Sigmoid colon (tissue), 7 donors: ENCODE results near the gene DUSP23. TPM values are rescaled to one million over a fixed set of nuclear protein-coding genes. Genes with fewer than 3 reads are reported as not detected.

Source experiments
- DNase-seq: peaks from one replicate; pipeline ENCODE4 v3.0.0-alpha.2; 2019
- H3K27ac ChIP-seq, 4 donors: fragments of 200-600 bp; sonication (generic); one replicate each; pipeline ENCODE4 v1.5.1; 2016 to 2019; ENCODE audit warnings: mild to moderate bottlenecking in 1 of 4
- H3K27me3 ChIP-seq, 3 donors: fragments of 200-600 bp; sonication (generic); one replicate each; pipeline ENCODE4 v1.5.1; 2019; ENCODE audit warnings: mild to moderate bottlenecking in 1 of 3
- H3K36me3 ChIP-seq, 4 donors: fragments of 200-600 bp; sonication (generic); one replicate each; pipeline ENCODE4 v1.5.1; 2016 to 2019
- H3K4me1 ChIP-seq, 4 donors: fragments of 200-600 bp; sonication (generic); one replicate each; pipeline ENCODE4 v1.5.1; 2017 to 2019
- H3K4me3 ChIP-seq, 4 donors: fragments of 200-600 bp; sonication (generic); one replicate each; pipeline ENCODE4 v1.5.1; 2017 to 2019; ENCODE audit warnings: mild to moderate bottlenecking in 2 of 4, moderate library complexity in 1 of 4
- H3K9me3 ChIP-seq, 4 donors: fragments of 200-600 bp in 3 of 4; sonication (generic) in 3 of 4; one replicate each; pipeline versions ENCODE4 v1.5.1 to v1.6.1; 2013 to 2019
- CTCF ChIP-seq, 4 experiments: fragments of 450-650 bp in 3 of 4; fragments of 200-600 bp in 1 of 4; IDR thresholded peaks; one replicate each; pipeline ENCODE4 v1.5.1; 2016 to 2019; ENCODE audit warnings: antibody characterized with exemption in 4 of 4, mild to moderate bottlenecking in 3 of 4, moderate library complexity in 2 of 4
- EP300 ChIP-seq, 4 donors: sonication (generic); formaldehyde crosslinking; IDR thresholded peaks; one replicate each; pipeline ENCODE4 v1.6.1; 2017; ENCODE audit warnings: antibody characterized with exemption in 4 of 4
- POLR2A ChIP-seq, 2 donors: fragments of 450-650 bp; IDR thresholded peaks; one replicate each; pipeline ENCODE4 v1.6.1; 2016; ENCODE audit warnings: antibody characterized with exemption in 2 of 2, mild to moderate bottlenecking in 2 of 2, moderate library complexity in 2 of 2
- POLR2AphosphoS5 ChIP-seq, 4 donors: sonication (generic); formaldehyde crosslinking; IDR thresholded peaks; one replicate each; pipeline ENCODE4 v1.6.1; 2017; ENCODE audit warnings: antibody characterized with exemption in 4 of 4
- WGBS, 2 donors: extraction: QIAGEN DNeasy Blood & Tissue Kit; methylation state at CpG; one replicate each; pipeline ENCODE4 v1.1.7; 2013; 5-methylcytosine and 5-hydroxymethylcytosine counted together
- intact Hi-C: fragments of 100-400 bp; cut with DNase I; formaldehyde crosslinking; loops from one replicate; pipeline ENCODE4 v1.15.1; 2023
- polyA plus RNA-seq, 3 donors: library from polyadenylated mRNA; stranded (reverse); fragments of 200-250 nt; gene quantifications; one replicate each; pipeline ENCODE4 v1.2.3, GENCODE V29; 2013
- total RNA-seq, 4 donors: library from RNA; depleted of rRNA; stranded (reverse); fragments of >200 nt; gene quantifications; one replicate each; pipeline ENCODE4 v1.1.0, GENCODE V29; 2016
- donor health status: healthy with polysubstance abuse.
- donor health status: Bipolar disorder and iron deficiency.
- donor health status: healthy.

Gene DUSP23
- total and polyA plus RNA-seq, 7 donors = 40.4 to 88.7 (median 59.1) TPM

DNA sequence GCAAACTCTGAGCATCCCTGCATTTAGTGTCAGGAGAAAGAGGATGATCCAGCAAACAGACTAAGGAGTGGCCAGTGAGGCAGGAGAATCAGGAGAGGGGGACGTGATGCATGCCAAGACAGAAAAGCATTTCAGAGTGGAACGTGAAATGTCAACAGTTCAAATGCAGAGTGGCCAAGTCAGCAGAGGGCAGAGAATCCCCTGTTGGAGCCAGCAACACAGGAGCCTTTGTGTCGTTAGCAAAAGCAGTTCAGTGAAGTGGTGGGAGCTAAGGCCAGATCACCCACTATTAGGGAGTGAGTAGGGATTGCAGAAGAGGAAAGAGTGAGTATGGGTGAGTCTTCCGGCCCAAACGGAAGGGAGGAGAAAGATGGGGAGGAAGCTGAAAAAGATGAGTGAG is 14.8 kb downstream of the DUSP23 start:
- Histone ChIP-seq H3K36me3 (no peaks in the 10 kb centered on the region), H3K27me3 (peaks cover 0 to 27% (median 0%) of the 10 kb centered on the region in 3 donors), H3K9me3 (no peaks in the 10 kb centered on the region), H3K4me1 (no peaks in the 10 kb centered on the region), H3K27ac (no peak overlapping the region), H3K4me3 (no peak overlapping the region)
- intact Hi-C loops = no loop called here
- 62 to 70% methylated on average over 5 of the region's 5 CpGs for WGBS, 2 donors
- TF ChIP-seq EP300 (IDR thresholded peaks at IDR 0.05) (no peak), CTCF (IDR thresholded peaks at IDR 0.05) (no peak), POLR2AphosphoS5 (IDR thresholded peaks at IDR 0.05) (no peak), POLR2A (IDR thresholded peaks at IDR 0.05) (no peak)
- DNase-seq = no peak

GRCh38 chr1:159798893-159799292 is 18.1 kb downstream of the DUSP23 start:
- no peaks in the 10 kb centered on the region for H3K4me1 ChIP-seq
- WGBS, 2 donors = 1 to 3% methylated on average over 2 of the region's 2 CpGs
- H3K9me3 ChIP-seq = no peaks in the 10 kb centered on the region
- DNase-seq = peak; percentile 75
- H3K4me3 ChIP-seq = no peak overlapping the region
- intact Hi-C loops = no loop called here
- H3K27me3 ChIP-seq = peaks cover 0 to 1% (median 0%) of the 10 kb centered on the region in 3 donors
- H3K36me3 ChIP-seq = no peaks in the 10 kb centered on the region
- TF ChIP-seq CTCF (IDR thresholded peaks at IDR 0.05) (peak; percentile 49 to 78 (median 73)), EP300 (IDR thresholded peaks at IDR 0.05) (no peak)
- H3K27ac ChIP-seq = no peak overlapping the region

DNA sequence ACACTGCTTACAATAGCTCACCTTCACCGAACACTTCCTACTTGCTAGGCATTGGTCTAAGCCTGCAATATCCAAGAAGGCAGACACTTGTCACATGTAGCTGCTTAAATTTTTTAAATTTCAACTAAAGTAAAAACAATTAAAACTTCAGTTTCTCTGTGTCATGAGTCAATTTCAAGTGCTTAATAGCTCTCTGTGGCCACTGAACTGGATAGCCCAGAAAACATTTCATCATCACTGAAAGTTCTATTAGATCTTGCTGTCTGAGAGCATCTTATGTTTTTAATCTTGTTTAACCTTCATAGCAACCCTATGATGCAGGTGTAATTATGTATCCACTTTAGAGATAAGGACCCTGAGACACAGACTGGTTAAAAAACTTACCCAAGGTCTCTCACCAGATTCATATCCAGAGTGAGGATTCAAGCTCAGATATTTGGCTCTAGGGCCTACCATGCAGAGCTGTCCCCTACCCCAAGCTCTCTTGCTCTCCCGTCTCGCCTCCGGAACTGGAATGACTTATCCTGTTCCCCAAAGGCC is 18.8 kb downstream of the DUSP23 start:
- intact Hi-C loops = no loop called here
- 97 to 98% methylated on average over 4 of the region's 4 CpGs for WGBS, 2 donors
- H3K27me3 ChIP-seq = no peaks in the 10 kb centered on the region

DNA sequence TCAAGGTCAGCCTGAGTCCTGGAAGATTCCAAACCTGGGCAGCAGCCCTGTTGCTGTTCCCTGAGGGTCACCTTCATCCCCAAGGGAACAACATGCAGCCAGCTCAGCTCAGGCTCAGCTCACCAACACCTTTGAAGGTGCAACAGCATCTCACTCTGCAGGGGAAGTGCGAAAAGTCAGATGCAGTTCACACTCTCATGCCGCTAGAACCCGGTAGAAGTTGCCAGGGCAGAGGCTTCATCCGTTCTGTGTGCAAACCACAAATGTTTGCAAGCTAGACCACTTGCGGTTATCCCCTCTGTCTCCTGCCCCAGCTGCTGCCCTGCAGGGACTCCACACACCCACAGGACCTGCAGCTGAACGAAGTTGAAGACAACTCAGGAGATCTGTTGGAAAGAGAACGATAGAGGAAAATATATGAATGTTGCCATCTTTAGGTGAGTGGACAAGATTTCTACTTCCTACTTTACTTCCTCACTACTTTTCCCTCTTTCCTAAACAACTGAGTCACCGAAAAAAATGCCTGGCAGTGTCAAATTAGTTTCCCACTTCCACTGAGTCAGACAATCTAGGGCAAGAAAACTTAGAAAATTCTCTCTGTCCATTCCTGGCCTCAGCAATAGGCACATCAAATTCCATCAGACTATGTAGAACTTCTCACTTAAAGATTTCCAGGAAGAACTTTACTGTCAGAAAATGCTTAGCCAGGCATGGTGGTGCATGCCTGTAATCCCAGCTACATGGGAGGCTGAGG is 19.6 kb downstream of the DUSP23 start:
- no peak overlapping the region for H3K27ac ChIP-seq
- no peak for DNase-seq
- no peaks in the 10 kb centered on the region for H3K9me3 ChIP-seq
- intact Hi-C loops = no loop called here
- H3K4me1 ChIP-seq = no peaks in the 10 kb centered on the region
- H3K36me3 ChIP-seq = no peaks in the 10 kb centered on the region
- WGBS, 2 donors = 52 to 82% methylated on average over 8 of the region's 8 CpGs
- no peak overlapping the region for H3K4me3 ChIP-seq
- TF ChIP-seq POLR2AphosphoS5 (IDR thresholded peaks at IDR 0.05) = no peak
- H3K27me3 ChIP-seq = no peaks in the 10 kb centered on the region

More for the DNA sequence above, 18.8 kb downstream of the DUSP23 start:
- no peak for DNase-seq
- Histone ChIP-seq H3K9me3 (no peaks in the 10 kb centered on the region), H3K27ac (no peak overlapping the region), H3K4me1 (no peaks in the 10 kb centered on the region), H3K36me3 (no peaks in the 10 kb centered on the region), H3K4me3 (no peak overlapping the region)
- TF ChIP-seq POLR2A (IDR thresholded peaks at IDR 0.05) (no peak), CTCF (IDR thresholded peaks at IDR 0.05) (no peak), EP300 (IDR thresholded peaks at IDR 0.05) (no peak), POLR2AphosphoS5 (IDR thresholded peaks at IDR 0.05) (no peak)

- TF ChIP-seq POLR2A (IDR thresholded peaks at IDR 0.05) (no peak), CTCF (IDR thresholded peaks at IDR 0.05) (no peak), POLR2AphosphoS5 (IDR thresholded peaks at IDR 0.05) (no peak), EP300 (IDR thresholded peaks at IDR 0.05) (no peak)
- intact Hi-C loops = no loop called here
- WGBS, 2 donors = 85 to 91% methylated on average over 8 of the region's 8 CpGs
Observed at GRCh38 chr1:159802111-159802510, 21.3 kb downstream of the DUSP23 start, which contains the start of gene FCRL6. Gene FCRL6, plus strand, starts transcription at chr1:159802360. Its CDS starts 65 bp downstream, at chr1:159802425.

More at GRCh38 chr1:159802111-159802510, 21.3 kb downstream of the DUSP23 start, which contains the start of gene FCRL6:
- no peaks in the 10 kb centered on the region for H3K27me3 ChIP-seq
- no peaks in the 10 kb centered on the region for H3K36me3 ChIP-seq
- no peaks in the 10 kb centered on the region for H3K9me3 ChIP-seq
- no peaks in the 10 kb centered on the region for H3K4me1 ChIP-seq
- no peak for DNase-seq
- no peak within 1 kb of the TSS for H3K27ac ChIP-seq
- no peak within 1 kb of the TSS for H3K4me3 ChIP-seq
